Spleen (tissue), 7 donors: Measurements from ENCODE around the gene PCDHB8.

ENCODE experiments used
- POLR2A ChIP-seq, 3 donors: fragments of 450-650 bp; IDR thresholded peaks; one replicate each; pipeline ENCODE4 v1.5.1; 2017; ENCODE audit warnings: antibody characterized with exemption in 3 of 3, mild to moderate bottlenecking in 1 of 3
- TF ChIP-seq, protein P1 (sequence below), 11 experiments: fragments of 200-600 bp in 7 of 11; fragments of 450-650 bp in 4 of 11; sonication (generic) in 4 of 11; IDR thresholded peaks in 8 of 11; conservative IDR thresholded peaks in 3 of 11; 1 replicate in 7 of 11; 2 replicates in 4 of 11; pipeline versions ENCODE4 v1.4.0 to v1.8.0; 2016 to 2021; ENCODE audit warnings: antibody characterized with exemption in 11 of 11, inconsistent platforms in 4 of 11, mild to moderate bottlenecking in 1 of 11
- donor health status: DM: no; HTN: no; CAD: no; lungs with moderate emphysema.
- donor health status: DM: no; HTN: no; CAD: no.
- donor health status: DM: no; HTN: no; CAD: no.

DNA sequence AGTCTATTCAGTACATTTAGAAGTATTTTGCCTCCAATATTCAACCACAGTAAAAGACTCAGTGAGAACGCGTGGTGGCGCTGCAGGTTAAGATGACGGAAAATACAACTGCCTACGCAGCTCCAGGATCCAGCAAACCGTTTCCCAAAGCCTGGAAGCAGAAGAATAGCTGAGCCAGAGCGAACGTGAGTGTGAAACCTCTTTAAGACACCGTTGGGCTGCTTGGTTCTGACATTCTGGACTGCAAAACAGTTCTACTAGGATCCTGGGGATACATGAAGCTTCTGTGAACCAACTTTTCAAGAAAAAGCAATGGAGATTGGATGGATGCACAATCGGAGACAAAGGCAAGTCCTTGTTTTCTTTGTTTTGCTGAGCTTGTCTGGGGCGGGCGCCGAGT lies 4.7 kb downstream of the PCDHB8 start, which contains the start of gene PCDHB16:
- TF ChIP-seq, protein P1, sequence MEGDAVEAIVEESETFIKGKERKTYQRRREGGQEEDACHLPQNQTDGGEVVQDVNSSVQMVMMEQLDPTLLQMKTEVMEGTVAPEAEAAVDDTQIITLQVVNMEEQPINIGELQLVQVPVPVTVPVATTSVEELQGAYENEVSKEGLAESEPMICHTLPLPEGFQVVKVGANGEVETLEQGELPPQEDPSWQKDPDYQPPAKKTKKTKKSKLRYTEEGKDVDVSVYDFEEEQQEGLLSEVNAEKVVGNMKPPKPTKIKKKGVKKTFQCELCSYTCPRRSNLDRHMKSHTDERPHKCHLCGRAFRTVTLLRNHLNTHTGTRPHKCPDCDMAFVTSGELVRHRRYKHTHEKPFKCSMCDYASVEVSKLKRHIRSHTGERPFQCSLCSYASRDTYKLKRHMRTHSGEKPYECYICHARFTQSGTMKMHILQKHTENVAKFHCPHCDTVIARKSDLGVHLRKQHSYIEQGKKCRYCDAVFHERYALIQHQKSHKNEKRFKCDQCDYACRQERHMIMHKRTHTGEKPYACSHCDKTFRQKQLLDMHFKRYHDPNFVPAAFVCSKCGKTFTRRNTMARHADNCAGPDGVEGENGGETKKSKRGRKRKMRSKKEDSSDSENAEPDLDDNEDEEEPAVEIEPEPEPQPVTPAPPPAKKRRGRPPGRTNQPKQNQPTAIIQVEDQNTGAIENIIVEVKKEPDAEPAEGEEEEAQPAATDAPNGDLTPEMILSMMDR (IDR thresholded peaks at IDR 0.05 in 8 of 11, conservative IDR thresholded peaks at IDR 0.05 in 3 of 11) = no peak
- no peak for TF ChIP-seq POLR2A (IDR thresholded peaks at IDR 0.05)
